ENCODE measurements around the gene TBX4.

TBX4 gene

GRCh38 chr17:61467416-61468262 lies 15.4 kb downstream of the TBX4 start:
- peak; percentile 27 for DNase-seq

- no peak for DNase-seq
Measured at GRCh38 chr17:61468263-61468907, 16.2 kb downstream of the TBX4 start.

- DNase-seq: no peak
Measured at GRCh38 chr17:61469474-61469873, 17.3 kb downstream of the TBX4 start.

GRCh38 chr17:61469949-61470348 lies 17.7 kb downstream of the TBX4 start:
- no peak for DNase-seq

- DNase-seq: no peak
Measured at GRCh38 chr17:61470530-61471136, 18.4 kb downstream of the TBX4 start.

- DNase-seq: no peak
Measured at GRCh38 chr17:61474235-61474927, 22.2 kb downstream of the TBX4 start.

- DNase-seq: no peak
Measured at GRCh38 chr17:61474934-61475333, 22.7 kb downstream of the TBX4 start.

GRCh38 chr17:61475726-61476125 lies 23.5 kb downstream of the TBX4 start:
- no peak for DNase-seq

GRCh38 chr17:61476476-61477203 lies 24.4 kb downstream of the TBX4 start:
- DNase-seq: no peak

GRCh38 chr17:61477204-61477834 lies 25.1 kb downstream of the TBX4 start:
- no peak for DNase-seq

GRCh38 chr17:61478026-61478789 lies 26.0 kb downstream of the TBX4 start:
- DNase-seq: no peak

GRCh38 chr17:61478790-61479492 lies 26.7 kb downstream of the TBX4 start:
- DNase-seq: no peak

- DNase-seq: no peak
Measured at GRCh38 chr17:61479493-61480413, 27.5 kb downstream of the TBX4 start.

GRCh38 chr17:61480414-61480807 lies 28.2 kb downstream of the TBX4 start:
- DNase-seq: no peak

- DNase-seq: no peak
Measured at GRCh38 chr17:61481421-61481820, 29.2 kb downstream of the TBX4 start.

- DNase-seq: no peak
Measured at GRCh38 chr17:61482467-61482866, 30.2 kb downstream of the TBX4 start.

- no peak for DNase-seq
Measured at GRCh38 chr17:61483778-61484116, 31.5 kb downstream of the TBX4 start.

GRCh38 chr17:61484174-61484573 lies 32.0 kb downstream of the TBX4 start:
- DNase-seq: no peak

- no peak for DNase-seq
Measured at GRCh38 chr17:61485067-61485775, 33.0 kb downstream of the TBX4 start.

All from inflammatory macrophage treated with lipopolysaccharide for 4 hours (primary cell).